NT2/D1 (cell line): Measurements from ENCODE around the gene RBM26.

Experiments used
- SUZ12 ChIP-seq: IDR thresholded peaks from 2 replicates; pipeline ENCODE4 v1.6.1; 2011; ENCODE audit not compliant: insufficient read length, insufficient read depth; ENCODE audit errors: extremely low read depth
- YY1 ChIP-seq: IDR thresholded peaks from 2 replicates; pipeline ENCODE4 v1.6.1; 2011; ENCODE audit not compliant: insufficient read length, insufficient read depth
- ZNF274 ChIP-seq: IDR thresholded peaks from 2 replicates; pipeline ENCODE4 v1.6.1; 2011; ENCODE audit warnings: mild to moderate bottlenecking, low read depth, low read length

DNA sequence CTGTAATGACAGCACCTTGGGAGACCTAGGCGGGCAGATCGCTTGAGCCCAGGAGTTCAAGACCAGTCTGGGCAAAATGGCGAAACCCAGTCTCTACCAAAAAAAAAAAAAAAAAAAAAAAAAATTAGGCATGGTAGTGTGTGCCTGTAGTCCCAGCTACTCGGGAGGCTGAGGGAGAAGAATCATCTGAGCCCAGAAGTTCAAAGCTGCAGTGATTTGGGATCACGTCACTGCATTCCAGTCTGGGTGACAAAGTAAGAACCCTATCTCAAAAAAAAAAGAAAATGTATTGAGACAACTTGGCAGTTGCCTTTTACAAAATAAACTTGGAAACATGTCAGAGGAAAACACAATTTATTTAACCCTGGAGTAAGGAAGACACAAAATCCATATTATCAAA, 26.8 kb downstream of the RBM26 start:
- no peak for TF ChIP-seq SUZ12
- TF ChIP-seq YY1, result no peak
- no peak for TF ChIP-seq ZNF274
